GM12865 (cell line): Measurements from ENCODE around the gene NFIX.
A peak's percentile ranks its signal among the peaks of the same experiment; 100 is the strongest.
"Not testable (repeated sequence)": the region's sequence is repeated elsewhere in the genome, so short reads cannot be mapped to it uniquely, and the experiment has no call there.

Experiments used
- DNase-seq: peaks from one replicate; pipeline ENCODE4 v3.0.0; 2010; ENCODE audit warnings: low read depth
- H3K4me3 ChIP-seq: 2 replicates; pipeline ENCODE4 v1.5.1; 2011; ENCODE audit warnings: mild to moderate bottlenecking, low read depth, low read length, control low read depth
- CTCF ChIP-seq: IDR thresholded peaks from 2 replicates; pipeline ENCODE4 v1.5.1; 2011; ENCODE audit warnings: low read length, control low read depth, low read depth, inconsistent platforms; ENCODE audit not compliant: insufficient read depth; ENCODE audit errors: missing control alignments

The NFIX gene

GRCh38 chr19:12975221-12975741 is 20.0 kb upstream of the NFIX start:
- H3K4me3 ChIP-seq, result no peak overlapping the region
- no peak for TF ChIP-seq CTCF

GRCh38 chr19:12976109-12976508 is 19.2 kb upstream of the NFIX start:
- not testable (repeated sequence) for H3K4me3 ChIP-seq, DNase-seq

More at GRCh38 chr19:12975221-12975741, 20.0 kb upstream of the NFIX start:
- no peak for DNase-seq

DNA sequence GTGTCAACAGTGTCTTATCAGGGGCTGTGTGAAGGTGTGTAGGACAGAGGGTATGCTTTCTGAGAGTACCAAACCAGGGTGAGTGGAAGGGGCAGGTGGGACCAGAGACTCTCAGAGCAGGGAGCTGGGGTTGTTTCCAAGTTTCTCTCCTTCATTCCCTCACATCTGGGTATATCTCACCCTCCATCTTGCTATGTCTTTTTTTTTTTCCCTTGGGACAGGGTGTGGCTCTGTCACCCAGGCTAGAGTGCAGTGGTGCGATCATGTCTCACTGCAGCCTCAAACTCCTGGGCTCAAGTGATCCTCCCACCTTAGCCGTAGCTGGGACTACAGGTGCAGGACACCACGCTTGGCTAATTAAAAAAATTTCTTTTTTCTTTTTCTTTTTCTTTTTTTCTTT is 15.3 kb upstream of the NFIX start:
- no peak for DNase-seq
- no peak for TF ChIP-seq CTCF
- H3K4me3 ChIP-seq, result no peak overlapping the region

DNA sequence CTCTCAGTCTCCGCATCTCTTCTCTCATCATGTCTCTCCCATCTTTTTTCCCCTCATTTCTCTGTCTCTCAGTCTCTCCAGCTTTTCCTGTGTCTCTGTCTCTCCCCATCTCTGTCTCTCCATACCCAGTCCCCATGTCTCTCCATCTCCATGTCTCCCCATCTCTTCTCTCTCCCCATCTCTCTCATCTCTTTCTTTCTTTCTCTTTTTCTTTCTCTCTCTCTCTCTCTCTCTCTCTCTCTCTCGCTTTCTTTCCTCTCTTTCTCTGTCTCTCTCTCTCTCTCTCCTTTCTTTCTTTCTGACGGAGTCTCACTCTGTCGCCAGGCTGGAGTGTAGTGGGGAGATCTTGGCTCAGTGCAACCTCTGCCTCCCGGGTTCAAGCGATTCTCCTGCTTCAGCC is 12.6 kb upstream of the NFIX start:
- no peak for DNase-seq
- TF ChIP-seq CTCF, result no peak
- H3K4me3 ChIP-seq, result no peak overlapping the region

DNA sequence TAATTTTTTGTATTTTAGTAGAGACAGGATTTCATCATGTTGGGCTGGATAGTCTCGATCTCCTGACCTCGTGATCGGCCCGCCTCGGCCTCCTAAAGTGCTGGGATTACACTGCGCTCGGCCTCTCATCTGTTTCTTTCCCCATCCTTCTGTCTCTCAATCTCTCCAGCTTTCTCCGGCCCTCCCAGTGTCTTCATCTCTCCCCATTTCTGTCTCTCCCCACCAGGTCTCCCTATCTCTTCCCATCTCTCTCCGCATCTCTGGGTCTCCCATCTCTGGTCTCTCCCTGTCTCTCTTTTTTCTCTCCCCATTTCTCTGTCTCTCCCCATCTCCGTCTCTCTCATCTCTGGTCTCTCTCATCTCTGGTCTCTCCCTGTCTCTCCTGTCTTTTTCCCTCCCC is 12.2 kb upstream of the NFIX start:
- no peak for TF ChIP-seq CTCF
- no peak for DNase-seq
- H3K4me3 ChIP-seq, result no peak overlapping the region

DNA sequence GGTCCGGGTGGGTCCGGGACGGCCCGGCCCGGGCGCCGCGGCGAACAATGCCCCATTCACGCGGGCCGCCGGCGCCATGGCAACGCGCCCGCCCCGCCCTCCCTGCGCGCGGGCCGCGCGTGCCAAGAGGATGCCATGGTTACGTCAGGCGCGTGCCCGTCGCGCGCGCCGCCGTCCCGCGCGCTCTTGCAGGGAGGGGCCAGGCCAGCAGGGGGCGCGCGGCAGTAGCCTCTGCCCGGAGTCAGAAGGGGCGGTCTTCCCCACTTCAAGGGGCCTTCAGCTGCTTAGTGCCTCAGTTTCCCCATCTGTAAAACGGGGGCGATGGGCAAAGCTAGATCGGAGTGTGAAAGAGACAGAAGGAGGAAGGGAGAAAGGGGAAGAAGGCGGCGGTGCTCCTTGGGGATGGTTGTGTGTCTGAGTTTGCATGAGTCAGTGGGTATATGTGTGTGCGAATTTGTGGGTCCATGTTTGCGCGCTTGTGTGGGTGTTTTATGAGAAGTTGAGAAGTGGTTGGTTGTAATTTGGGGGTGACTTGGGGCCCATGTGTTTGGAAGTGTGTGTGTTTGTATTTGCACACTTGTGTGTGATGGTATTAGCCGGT is 11.6 kb upstream of the NFIX start:
- peak; percentile 87 for TF ChIP-seq CTCF
- peak; percentile 78 for DNase-seq
- no peak overlapping the region for H3K4me3 ChIP-seq

DNA sequence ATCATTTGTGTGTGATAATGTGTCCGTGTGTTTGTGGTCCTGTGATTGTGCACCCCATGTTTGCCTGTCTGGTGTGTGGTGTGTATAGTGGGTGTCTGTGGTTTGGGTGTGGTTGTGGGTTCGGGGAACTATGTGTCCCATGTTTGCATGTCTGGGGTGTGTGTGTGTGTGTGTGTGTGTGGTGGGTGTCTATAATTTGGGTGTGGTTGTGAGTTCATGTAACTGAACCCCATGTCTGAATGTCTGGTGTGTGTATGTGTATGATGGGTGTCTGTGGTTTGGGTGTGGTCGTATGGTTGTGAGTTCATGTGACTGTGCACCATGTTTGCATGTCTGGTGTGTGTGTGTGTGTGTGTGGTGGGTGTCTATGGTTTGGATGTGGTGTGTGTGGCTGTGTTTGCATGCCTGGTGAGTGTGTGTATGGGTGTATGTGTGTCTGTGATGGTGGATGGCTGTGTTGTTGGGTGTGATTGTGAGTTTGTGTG is 11.1 kb upstream of the NFIX start:
- no peak for TF ChIP-seq CTCF
- no peak for DNase-seq
- H3K4me3 ChIP-seq, result no peak overlapping the region

- no peak for DNase-seq
- TF ChIP-seq CTCF, result no peak
- no peak overlapping the region for H3K4me3 ChIP-seq
Observed at GRCh38 chr19:12984683-12985048, 10.6 kb upstream of the NFIX start.
